HEK293T (cell line): Measurements from ENCODE around the gene QKI.

ENCODE experiments used
- BHLHE40 ChIP-seq: fragments of 450-650 bp; IDR thresholded peaks from 2 replicates; pipeline ENCODE4 v1.6.1; 2016; ENCODE audit warnings: mild to moderate bottlenecking, moderate library complexity, borderline replicate concordance
- CTBP1 ChIP-seq: fragments of 450-650 bp; IDR thresholded peaks from 2 replicates; pipeline ENCODE4 v1.6.1; 2016; ENCODE audit warnings: borderline replicate concordance
- ELF4 ChIP-seq: fragments of 450-650 bp; IDR thresholded peaks from 2 replicates; pipeline ENCODE4 v1.6.1; 2017; ENCODE audit warnings: antibody characterized with exemption
- FOXA1 ChIP-seq: fragments of 450-650 bp; IDR thresholded peaks from 2 replicates; pipeline ENCODE4 v1.6.1; 2016; ENCODE audit warnings: mild to moderate bottlenecking
- FOXM1 ChIP-seq: fragments of 450-650 bp; IDR thresholded peaks from 2 replicates; pipeline ENCODE4 v1.6.1; 2017; ENCODE audit warnings: mild to moderate bottlenecking, borderline replicate concordance
- SP1 ChIP-seq: fragments of 450-650 bp; IDR thresholded peaks from 2 replicates; pipeline ENCODE4 v1.6.1; 2017
- SUZ12 ChIP-seq: fragments of 450-650 bp; IDR thresholded peaks from 2 replicates; pipeline ENCODE4 v1.6.1; 2016; ENCODE audit warnings: mild to moderate bottlenecking
- TARDBP ChIP-seq: fragments of 450-650 bp; IDR thresholded peaks from 2 replicates; pipeline ENCODE4 v1.6.1; 2016

- TF ChIP-seq ELF4 (no peak), FOXM1 (no peak), BHLHE40 (no peak), CTBP1 (no peak), FOXA1 (no peak), SP1 (no peak), SUZ12 (no peak), TARDBP (no peak)
Measured at GRCh38 chr6:163380216-163380615, 34.3 kb upstream of the QKI start.
